Measurements from ENCODE around the gene SHISA6.
"Not testable (repeated sequence)": the region's sequence is repeated elsewhere in the genome, so short reads cannot be mapped to it uniquely, and the experiment has no call there.

Gene SHISA6

GRCh38 chr17:11302401-11303186 is 61.6 kb downstream of the SHISA6 start:
- DNase-seq (ENCODE audit: low read depth in 2 of 3, low spot score in 2 of 3) = no peak

GRCh38 chr17:11303773-11304394 is 62.9 kb downstream of the SHISA6 start:
- DNase-seq (ENCODE audit: low read depth in 2 of 3, low spot score in 2 of 3) = no peak

- no peak for DNase-seq (ENCODE audit: low read depth in 2 of 3, low spot score in 2 of 3)
These were observed 63.6 kb downstream of the SHISA6 start for GRCh38 chr17:11304568-11304967.

- DNase-seq (ENCODE audit: low read depth in 2 of 3, low spot score in 2 of 3) = no peak
These were observed 64.5 kb downstream of the SHISA6 start for GRCh38 chr17:11305524-11305923.

GRCh38 chr17:11308531-11308930 is 67.5 kb downstream of the SHISA6 start:
- DNase-seq (ENCODE audit: low read depth in 2 of 3, low spot score in 2 of 3) = no peak

- no peak for DNase-seq (ENCODE audit: low read depth in 2 of 3, low spot score in 2 of 3)
These were observed 68.0 kb downstream of the SHISA6 start for GRCh38 chr17:11309033-11309432.

- no peak for DNase-seq (ENCODE audit: low read depth in 2 of 3, low spot score in 2 of 3)
These were observed 68.8 kb downstream of the SHISA6 start for GRCh38 chr17:11309850-11310249.

GRCh38 chr17:11316451-11316850 is 75.4 kb downstream of the SHISA6 start:
- not testable (repeated sequence) for DNase-seq (ENCODE audit: low read depth in 2 of 3, low spot score in 2 of 3)

GRCh38 chr17:11318207-11318606 is 77.2 kb downstream of the SHISA6 start:
- DNase-seq (ENCODE audit: low read depth in 2 of 3, low spot score in 2 of 3) = no peak

GRCh38 chr17:11319894-11320293 is 78.9 kb downstream of the SHISA6 start:
- no peak for DNase-seq (ENCODE audit: low read depth in 2 of 3, low spot score in 2 of 3)

GRCh38 chr17:11324021-11324420 is 83.0 kb downstream of the SHISA6 start:
- no peak for DNase-seq (ENCODE audit: low read depth in 2 of 3, low spot score in 2 of 3)

- DNase-seq (ENCODE audit: low read depth in 2 of 3, low spot score in 2 of 3) = no peak
These were observed 83.9 kb downstream of the SHISA6 start for GRCh38 chr17:11324846-11325420.

- no peak for DNase-seq (ENCODE audit: low read depth in 2 of 3, low spot score in 2 of 3)
These were observed 85.5 kb downstream of the SHISA6 start for GRCh38 chr17:11326492-11326891.

GRCh38 chr17:11328770-11329169 is 87.8 kb downstream of the SHISA6 start:
- DNase-seq (ENCODE audit: low read depth in 2 of 3, low spot score in 2 of 3) = no peak

- no peak for DNase-seq (ENCODE audit: low read depth in 2 of 3, low spot score in 2 of 3)
These were observed 89.0 kb downstream of the SHISA6 start for GRCh38 chr17:11330006-11330405.

GRCh38 chr17:11330826-11331225 is 89.8 kb downstream of the SHISA6 start:
- DNase-seq (ENCODE audit: low read depth in 2 of 3, low spot score in 2 of 3) = no peak

GRCh38 chr17:11331547-11332513 is 90.8 kb downstream of the SHISA6 start:
- DNase-seq (ENCODE audit: low read depth in 2 of 3, low spot score in 2 of 3) = no peak

- no peak for DNase-seq (ENCODE audit: low read depth in 2 of 3, low spot score in 2 of 3)
These were observed 91.7 kb downstream of the SHISA6 start for GRCh38 chr17:11332706-11333105.

- no peak for DNase-seq (ENCODE audit: low read depth in 2 of 3, low spot score in 2 of 3)
These were observed 93.5 kb downstream of the SHISA6 start for GRCh38 chr17:11334493-11334892.

GRCh38 chr17:11336290-11336689 is 95.3 kb downstream of the SHISA6 start:
- DNase-seq (ENCODE audit: low read depth in 2 of 3, low spot score in 2 of 3) = no peak

GRCh38 chr17:11340803-11341202 is 99.8 kb downstream of the SHISA6 start:
- no peak for DNase-seq (ENCODE audit: low read depth in 2 of 3, low spot score in 2 of 3)

Data from activated CD8-positive, alpha-beta memory T cell treated with anti-CD3 and anti-CD28 coated beads for 48 hours (primary cell).